HG03469 (cell line): ENCODE data around the gene NUP93.
"Not testable (repeated sequence)": the region's sequence is repeated elsewhere in the genome, so short reads cannot be mapped to it uniquely, and the experiment has no call there.

Source experiments
- ATAC-seq: cut with Tn5 transposase; IDR thresholded peaks from one replicate; pipeline ENCODE4 v1.9.1; 2021; ENCODE audit warnings: mild to moderate bottlenecking, moderate library complexity, moderate number of reproducible peaks; ENCODE audit not compliant: unreplicated experiment

Gene NUP93

GRCh38 chr16:56884929-56885328 is 155.0 kb downstream of the NUP93 start:
- not testable (repeated sequence) for ATAC-seq

- no peak for ATAC-seq
These were observed 155.7 kb downstream of the NUP93 start for GRCh38 chr16:56885446-56886162.

- ATAC-seq, result no peak
These were observed 156.4 kb downstream of the NUP93 start for GRCh38 chr16:56886296-56886695.

- ATAC-seq, result no peak
These were observed 156.9 kb downstream of the NUP93 start for GRCh38 chr16:56886826-56887225.

- ATAC-seq, result no peak
These were observed 158.9 kb downstream of the NUP93 start for GRCh38 chr16:56888806-56889205.

- no peak for ATAC-seq
These were observed 159.3 kb downstream of the NUP93 start for GRCh38 chr16:56889206-56889605.

DNA sequence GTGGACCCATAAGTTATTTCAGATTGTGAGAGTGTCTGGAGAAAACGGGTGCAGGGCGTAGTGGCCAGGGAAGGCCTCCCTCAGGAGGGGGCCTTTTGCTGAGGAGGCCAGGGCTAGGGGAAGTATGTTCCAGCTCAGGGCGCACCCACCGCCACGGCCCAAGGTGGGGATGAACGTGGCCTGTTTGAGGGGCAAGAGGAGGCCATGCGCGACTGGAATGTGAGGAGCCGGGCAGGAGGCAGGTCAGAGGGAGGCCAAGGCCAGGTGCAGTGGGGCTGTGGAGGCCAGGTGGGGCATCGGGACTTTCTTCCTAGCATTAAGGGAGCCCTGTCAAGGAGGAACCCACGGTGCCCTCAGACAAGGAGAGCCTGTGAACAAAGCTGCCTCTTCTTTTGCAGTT is 161.8 kb downstream of the NUP93 start:
- no peak for ATAC-seq

DNA sequence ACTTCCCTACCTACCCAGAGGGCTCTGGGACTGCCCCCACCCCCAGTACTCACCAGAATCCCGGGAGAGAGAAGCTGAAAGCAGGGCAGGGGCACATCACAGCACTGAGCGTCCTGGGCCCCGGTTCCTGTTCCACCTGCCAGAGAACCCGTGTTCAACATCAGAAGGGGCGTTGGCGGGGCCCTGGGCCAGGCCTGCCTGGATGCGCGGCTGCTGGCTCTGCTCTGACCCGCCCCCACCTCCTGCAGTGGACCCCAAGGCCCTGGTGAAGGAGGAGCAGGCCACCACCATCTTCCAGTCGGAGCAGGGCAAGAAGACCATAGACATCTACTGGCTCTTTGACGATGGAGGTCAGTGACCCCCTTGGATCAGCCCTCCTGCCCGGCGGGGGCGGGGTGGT is 162.8 kb downstream of the NUP93 start:
- no peak for ATAC-seq

GRCh38 chr16:56894331-56894917 is 164.5 kb downstream of the NUP93 start:
- no peak for ATAC-seq

- no peak for ATAC-seq
These were observed 165.9 kb downstream of the NUP93 start for GRCh38 chr16:56895813-56896212.

DNA sequence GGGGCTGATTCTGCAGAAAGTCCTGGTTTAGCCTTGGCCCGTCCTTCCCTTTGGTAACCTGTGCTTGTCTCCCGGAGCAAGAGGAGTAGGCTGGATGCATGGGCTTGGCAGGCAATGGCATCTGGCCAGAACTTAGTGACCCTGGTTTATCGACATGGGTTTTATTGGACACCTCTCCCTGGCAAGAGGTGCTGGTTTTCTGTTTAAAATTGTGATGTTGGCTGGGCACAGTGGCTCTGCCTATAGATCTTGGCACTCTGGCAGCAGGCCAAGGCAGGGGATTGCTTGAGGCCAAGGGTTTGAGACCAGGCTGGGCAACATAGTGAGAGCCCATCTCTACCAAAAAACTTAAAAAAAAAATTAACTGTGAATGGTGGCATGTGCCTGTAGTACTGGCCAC is 166.3 kb downstream of the NUP93 start:
- ATAC-seq, result no peak

GRCh38 chr16:56897026-56897799 is 167.3 kb downstream of the NUP93 start:
- no peak for ATAC-seq

DNA sequence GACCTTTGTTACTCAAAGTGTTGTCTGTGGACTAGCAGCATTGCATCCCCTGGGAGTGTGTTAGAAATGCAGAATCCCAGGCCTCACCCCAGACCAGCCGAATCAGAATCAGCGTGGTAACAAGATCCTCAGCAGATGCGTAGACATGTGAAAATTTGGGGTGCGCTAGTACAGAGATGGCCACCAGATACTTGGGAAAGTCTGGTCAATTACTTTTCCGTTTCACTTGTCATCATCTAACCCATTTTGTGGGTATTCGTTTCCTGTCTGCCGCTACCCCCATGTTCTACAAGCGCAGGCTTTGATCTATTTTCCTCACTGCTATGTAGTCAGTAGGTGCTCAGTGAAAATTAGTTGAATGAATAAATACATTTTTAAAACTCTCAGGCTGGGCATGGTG is 168.9 kb downstream of the NUP93 start:
- ATAC-seq, result peak; percentile 56
